Neural cell (in vitro differentiated cells): ENCODE results near the gene RPL36AL. TPM values are rescaled to one million over a fixed set of nuclear protein-coding genes. Genes with fewer than 3 reads are reported as not detected.

ENCODE experiments used
- H2AFZ ChIP-seq: fragments of 200-600, 300-800 bp; sonication (generic), shearing (Covaris generic); 2 replicates; pipeline ENCODE4 v1.6.0; 2014; ENCODE audit warnings: low read depth, mild to moderate bottlenecking, antibody characterized with exemption, low read length, moderate library complexity
- H3F3A ChIP-seq: fragments of 200-600 bp; shearing (Covaris generic); 2 replicates; pipeline ENCODE4 v1.6.1; 2016; ENCODE audit warnings: mild to moderate bottlenecking, moderate library complexity, mixed read lengths, antibody characterized with exemption, low read length; ENCODE audit not compliant: insufficient read depth, poor library complexity, severe bottlenecking
- H3K27ac ChIP-seq: fragments of 200-600, 300-800 bp; sonication (generic), shearing (Covaris generic); 2 replicates; pipeline ENCODE4 v1.5.1; 2014; ENCODE audit warnings: mild to moderate bottlenecking, low read length, moderate library complexity
- H3K27me3 ChIP-seq: fragments of 300-800, 200-600 bp; sonication (generic), shearing (Covaris generic); 2 replicates; pipeline ENCODE4 v1.6.0; 2014; ENCODE audit warnings: mild to moderate bottlenecking, low read depth, low read length, moderate library complexity; ENCODE audit not compliant: insufficient read depth
- H3K36me3 ChIP-seq: fragments of 300-800, 200-600 bp; sonication (generic), shearing (Covaris generic); 2 replicates; pipeline ENCODE4 v1.5.1; 2014; ENCODE audit warnings: mild to moderate bottlenecking, antibody characterized with exemption, low read length, moderate library complexity; ENCODE audit not compliant: insufficient read depth
- H3K4me2 ChIP-seq: fragments of 300-800, 200-600 bp; sonication (generic), shearing (Covaris generic); 2 replicates; pipeline ENCODE4 v1.6.0; 2014; ENCODE audit warnings: mild to moderate bottlenecking, low read length
- H3K4me3 ChIP-seq: fragments of 300-800, 200-600 bp; sonication (generic), shearing (Covaris generic); 2 replicates; pipeline ENCODE4 v1.5.1; 2014; ENCODE audit warnings: mild to moderate bottlenecking, low read length, moderate library complexity
- H3K79me2 ChIP-seq: fragments of 200-600 bp; shearing (Covaris generic); replicated peaks from 2 replicates; pipeline ENCODE4 v1.6.0; 2014; ENCODE audit warnings: mild to moderate bottlenecking, low read length, moderate library complexity; ENCODE audit not compliant: insufficient read depth
- H3K9ac ChIP-seq: fragments of 300-800, 200-600 bp; sonication (generic), shearing (Covaris generic); 2 replicates; pipeline ENCODE4 v1.6.1; 2016; ENCODE audit warnings: mild to moderate bottlenecking, low read length, mixed read lengths
- H3K9me2 ChIP-seq: fragments of 200-600 bp; shearing (Covaris generic); 2 replicates; pipeline ENCODE4 v1.6.1; 2016; ENCODE audit warnings: mild to moderate bottlenecking, low read length, mixed read lengths; ENCODE audit not compliant: insufficient read depth
- H3K9me3 ChIP-seq: fragments of 200-600, 300-800 bp; sonication (generic), shearing (Covaris generic); 2 replicates; pipeline ENCODE4 v1.6.1; 2016; ENCODE audit warnings: mild to moderate bottlenecking, mixed run types, low read length, moderate library complexity, mixed read lengths
- H4K20me1 ChIP-seq: fragments of 200-600 bp; shearing (Covaris generic); 2 replicates; pipeline ENCODE4 v1.6.1; 2016; ENCODE audit warnings: mild to moderate bottlenecking, mixed run types; ENCODE audit not compliant: insufficient read depth
- EP300 ChIP-seq: fragments of 450-650 bp; conservative IDR thresholded peaks from 2 replicates; pipeline ENCODE4 v1.6.1; 2014; ENCODE audit warnings: antibody characterized with exemption, mild to moderate bottlenecking, moderate library complexity; ENCODE audit not compliant: poor library complexity, severe bottlenecking
- EZH2 ChIP-seq: fragments of 200-600, 300-800 bp; shearing (Covaris generic), sonication (generic); IDR thresholded peaks from 2 replicates; pipeline ENCODE4 v1.6.1; 2014; ENCODE audit warnings: antibody characterized with exemption, low read length, borderline replicate concordance, mild to moderate bottlenecking; ENCODE audit not compliant: insufficient read depth, poor library complexity, severe bottlenecking
- MXI1 ChIP-seq: fragments of 450-650 bp; conservative IDR thresholded peaks from 2 replicates; pipeline ENCODE4 v1.6.1; 2014; ENCODE audit warnings: antibody characterized with exemption, mild to moderate bottlenecking; ENCODE audit not compliant: poor library complexity, severe bottlenecking
- POLR2AphosphoS5 ChIP-seq: IDR thresholded peaks from 2 replicates; pipeline ENCODE4 v1.6.1; 2012
- RAD21 ChIP-seq: fragments of 450-650 bp; conservative IDR thresholded peaks from 2 replicates; pipeline ENCODE4 v1.6.1; 2014; ENCODE audit warnings: antibody characterized with exemption, mild to moderate bottlenecking, moderate library complexity
- SMC3 ChIP-seq: fragments of 450-650 bp; conservative IDR thresholded peaks from 2 replicates; pipeline ENCODE4 v1.6.1; 2014; ENCODE audit warnings: antibody characterized with exemption, mild to moderate bottlenecking, moderate library complexity; ENCODE audit not compliant: poor library complexity
- TAF1 ChIP-seq: IDR thresholded peaks from 2 replicates; pipeline ENCODE4 v1.6.1; 2012; ENCODE audit warnings: low read depth
- polyA plus RNA-seq: library from polyadenylated mRNA; depleted of rRNA; stranded (reverse); fragments of >200 nt; gene quantifications from 2 replicates; pipeline ENCODE4 v1.2.3, GENCODE V29; 2014
- TF ChIP-seq, protein P1 (sequence below): IDR thresholded peaks from 2 replicates; pipeline ENCODE4 v1.6.1; 2012; ENCODE audit warnings: borderline replicate concordance
- TF ChIP-seq, protein P2 (sequence below): fragments of 450-650 bp; IDR thresholded peaks from 2 replicates; pipeline ENCODE4 v1.5.1; 2014; ENCODE audit warnings: antibody characterized with exemption, mild to moderate bottlenecking, moderate library complexity; ENCODE audit not compliant: poor library complexity, severe bottlenecking

RPL36AL gene
- polyA plus RNA-seq, 1 donor from 2014 or later: 147 TPM

DNA sequence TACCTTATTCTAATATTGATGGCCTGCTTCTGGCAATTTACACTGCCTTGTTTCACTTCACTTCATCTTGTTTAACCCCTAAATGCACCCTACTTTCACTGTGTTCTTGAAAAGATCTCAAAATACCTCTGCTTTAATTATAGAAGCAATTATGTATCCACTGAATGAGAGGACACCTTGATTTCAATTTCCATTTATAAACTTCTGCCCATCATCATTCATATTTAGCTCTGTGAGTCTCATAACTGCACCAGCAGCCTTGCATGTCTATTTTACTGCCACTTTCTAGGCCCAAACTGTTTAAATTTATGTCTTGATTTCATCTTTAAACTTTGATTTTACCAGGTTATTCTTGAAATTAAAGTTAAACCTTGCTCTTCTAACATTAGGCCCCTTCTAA, 21.7 kb upstream of the RPL36AL start:
- H3K79me2 ChIP-seq: peaks cover 11% of the 10 kb centered on the region
- H3K27me3 ChIP-seq: no peaks in the 10 kb centered on the region
- no peaks in the 10 kb centered on the region for H3F3A ChIP-seq
- no peaks in the 10 kb centered on the region for H3K36me3 ChIP-seq
- TF ChIP-seq, protein P1, sequence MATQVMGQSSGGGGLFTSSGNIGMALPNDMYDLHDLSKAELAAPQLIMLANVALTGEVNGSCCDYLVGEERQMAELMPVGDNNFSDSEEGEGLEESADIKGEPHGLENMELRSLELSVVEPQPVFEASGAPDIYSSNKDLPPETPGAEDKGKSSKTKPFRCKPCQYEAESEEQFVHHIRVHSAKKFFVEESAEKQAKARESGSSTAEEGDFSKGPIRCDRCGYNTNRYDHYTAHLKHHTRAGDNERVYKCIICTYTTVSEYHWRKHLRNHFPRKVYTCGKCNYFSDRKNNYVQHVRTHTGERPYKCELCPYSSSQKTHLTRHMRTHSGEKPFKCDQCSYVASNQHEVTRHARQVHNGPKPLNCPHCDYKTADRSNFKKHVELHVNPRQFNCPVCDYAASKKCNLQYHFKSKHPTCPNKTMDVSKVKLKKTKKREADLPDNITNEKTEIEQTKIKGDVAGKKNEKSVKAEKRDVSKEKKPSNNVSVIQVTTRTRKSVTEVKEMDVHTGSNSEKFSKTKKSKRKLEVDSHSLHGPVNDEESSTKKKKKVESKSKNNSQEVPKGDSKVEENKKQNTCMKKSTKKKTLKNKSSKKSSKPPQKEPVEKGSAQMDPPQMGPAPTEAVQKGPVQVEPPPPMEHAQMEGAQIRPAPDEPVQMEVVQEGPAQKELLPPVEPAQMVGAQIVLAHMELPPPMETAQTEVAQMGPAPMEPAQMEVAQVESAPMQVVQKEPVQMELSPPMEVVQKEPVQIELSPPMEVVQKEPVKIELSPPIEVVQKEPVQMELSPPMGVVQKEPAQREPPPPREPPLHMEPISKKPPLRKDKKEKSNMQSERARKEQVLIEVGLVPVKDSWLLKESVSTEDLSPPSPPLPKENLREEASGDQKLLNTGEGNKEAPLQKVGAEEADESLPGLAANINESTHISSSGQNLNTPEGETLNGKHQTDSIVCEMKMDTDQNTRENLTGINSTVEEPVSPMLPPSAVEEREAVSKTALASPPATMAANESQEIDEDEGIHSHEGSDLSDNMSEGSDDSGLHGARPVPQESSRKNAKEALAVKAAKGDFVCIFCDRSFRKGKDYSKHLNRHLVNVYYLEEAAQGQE: no peak
- no peak for TF ChIP-seq TAF1
- H3K9me2 ChIP-seq: no peaks in the 10 kb centered on the region
- H3K9me3 ChIP-seq: no peaks in the 10 kb centered on the region
- H3K4me3 ChIP-seq: no peak overlapping the region
- H3K27ac ChIP-seq: no peak overlapping the region
- H3K9ac ChIP-seq: no peak overlapping the region
- H2AFZ ChIP-seq: no peak overlapping the region
- no peaks in the 10 kb centered on the region for H4K20me1 ChIP-seq
- H3K4me2 ChIP-seq: no peak overlapping the region

DNA sequence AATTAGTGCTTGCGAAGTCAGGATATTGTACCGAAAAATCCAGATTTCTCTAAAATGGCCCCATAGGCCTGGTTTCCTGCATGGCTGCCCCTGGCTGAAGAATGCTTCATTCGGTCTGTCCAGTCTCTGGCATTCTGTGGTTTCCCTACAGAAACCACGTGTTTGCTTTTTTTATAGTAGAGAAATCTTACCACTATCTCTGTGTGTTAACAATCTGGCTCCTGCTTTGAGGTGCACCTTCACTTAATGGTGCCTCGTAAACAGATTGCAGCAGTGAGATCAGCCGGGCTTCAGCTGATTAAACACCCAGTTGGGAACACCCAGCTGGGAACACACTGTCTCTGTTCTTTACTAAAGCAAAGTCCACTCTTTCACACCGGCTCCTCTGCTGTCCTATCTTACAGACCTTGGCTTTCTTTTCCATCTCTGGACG, 21.3 kb upstream of the RPL36AL start:
- Histone ChIP-seq H3K36me3 (no peaks in the 10 kb centered on the region), H2AFZ (no peak overlapping the region), H4K20me1 (no peaks in the 10 kb centered on the region), H3F3A (no peaks in the 10 kb centered on the region), H3K4me3 (no peak overlapping the region), H3K79me2 (peaks cover 15% of the 10 kb centered on the region), H3K9me2 (no peaks in the 10 kb centered on the region), H3K4me2 (no peak overlapping the region), H3K9ac (no peak overlapping the region), H3K27ac (no peak overlapping the region), H3K9me3 (no peaks in the 10 kb centered on the region), H3K27me3 (no peaks in the 10 kb centered on the region)
- TF ChIP-seq, protein P1: no peak
- TF ChIP-seq POLR2AphosphoS5 (no peak), MXI1 (no peak), EZH2 (no peak), SMC3 (no peak), RAD21 (no peak), EP300 (no peak), TAF1 (no peak)
- TF ChIP-seq, protein P2, sequence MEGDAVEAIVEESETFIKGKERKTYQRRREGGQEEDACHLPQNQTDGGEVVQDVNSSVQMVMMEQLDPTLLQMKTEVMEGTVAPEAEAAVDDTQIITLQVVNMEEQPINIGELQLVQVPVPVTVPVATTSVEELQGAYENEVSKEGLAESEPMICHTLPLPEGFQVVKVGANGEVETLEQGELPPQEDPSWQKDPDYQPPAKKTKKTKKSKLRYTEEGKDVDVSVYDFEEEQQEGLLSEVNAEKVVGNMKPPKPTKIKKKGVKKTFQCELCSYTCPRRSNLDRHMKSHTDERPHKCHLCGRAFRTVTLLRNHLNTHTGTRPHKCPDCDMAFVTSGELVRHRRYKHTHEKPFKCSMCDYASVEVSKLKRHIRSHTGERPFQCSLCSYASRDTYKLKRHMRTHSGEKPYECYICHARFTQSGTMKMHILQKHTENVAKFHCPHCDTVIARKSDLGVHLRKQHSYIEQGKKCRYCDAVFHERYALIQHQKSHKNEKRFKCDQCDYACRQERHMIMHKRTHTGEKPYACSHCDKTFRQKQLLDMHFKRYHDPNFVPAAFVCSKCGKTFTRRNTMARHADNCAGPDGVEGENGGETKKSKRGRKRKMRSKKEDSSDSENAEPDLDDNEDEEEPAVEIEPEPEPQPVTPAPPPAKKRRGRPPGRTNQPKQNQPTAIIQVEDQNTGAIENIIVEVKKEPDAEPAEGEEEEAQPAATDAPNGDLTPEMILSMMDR: no peak
